GM13977 (cell line): ENCODE data around the gene ERAP2.

ENCODE experiments used
- DNase-seq: peaks from one replicate; pipeline ENCODE4 v3.0.0; 2012; ENCODE audit warnings: low spot score
- CTCF ChIP-seq: IDR thresholded peaks from 2 replicates; pipeline ENCODE4 v1.5.1; 2012; ENCODE audit warnings: mild to moderate bottlenecking, control low read depth; ENCODE audit not compliant: insufficient read depth; ENCODE audit errors: extremely low read depth, missing control alignments
- in situ Hi-C: fragments of 300-500 bp; cut with MboI; formaldehyde crosslinking; loops from one replicate; pipeline ENCODE4 v1.12.0; 2022; ENCODE audit warnings: low sequenced_read_pairs, low pct_unique_long_range_greater_than_20kb, mixed read lengths, inconsistent platforms; ENCODE audit not compliant: unreplicated experiment

Gene ERAP2

GRCh38 chr5:96952118-96952750 is 75.9 kb downstream of the ERAP2 start:
- TF ChIP-seq CTCF = no peak
- in situ Hi-C loops = no loop called here

GRCh38 chr5:96952974-96953730 is 76.9 kb downstream of the ERAP2 start:
- DNase-seq = no peak
- in situ Hi-C loops = no loop called here
- TF ChIP-seq CTCF = no peak

More at GRCh38 chr5:96952118-96952750, 75.9 kb downstream of the ERAP2 start:
- DNase-seq = no peak

- peak; percentile 18 for DNase-seq
- TF ChIP-seq CTCF = no peak
- in situ Hi-C loops = no loop called here
Measured at GRCh38 chr5:96957254-96958049, 81.2 kb downstream of the ERAP2 start.

- no peak for TF ChIP-seq CTCF
- in situ Hi-C loops = no loop called here
- DNase-seq = no peak
Measured at GRCh38 chr5:96958977-96959376, 82.7 kb downstream of the ERAP2 start.

- in situ Hi-C loops = no loop called here
- TF ChIP-seq CTCF = no peak
- no peak for DNase-seq
Measured at GRCh38 chr5:96961053-96961452, 84.8 kb downstream of the ERAP2 start.

- in situ Hi-C loops = no loop called here
- no peak for TF ChIP-seq CTCF
- no peak for DNase-seq
Measured at GRCh38 chr5:96962540-96962991, 86.3 kb downstream of the ERAP2 start.
